Activated B cell treated with CpG ODN at 0.5 μM for 24 hours (primary cell): ENCODE measurements around the gene TMEM80. TPM values are rescaled to one million over a fixed set of nuclear protein-coding genes. Genes with fewer than 3 reads are reported as not detected.
A peak's percentile ranks its signal among the peaks of the same experiment; 100 is the strongest.

Experiments used
- ATAC-seq: fragments of 200-7000 bp; cut with Tn5 transposase; one replicate; pipeline ENCODE4 v1.10.0; 2021; ENCODE audit warnings: low read depth, mild to moderate bottlenecking, moderate library complexity
- CTCF ChIA-PET: fragments of 350-600 bp; sonication (Branson Sonifier 250); formaldehyde crosslinking; loops from one replicate; lab custom pipeline; 2021; ENCODE audit warnings: antibody characterized with exemption; lab: Charles Lee
- POLR2A ChIA-PET: fragments of 350-600 bp; sonication (Branson Sonifier 250); formaldehyde crosslinking; loops from one replicate; lab custom pipeline; 2021; ENCODE audit warnings: antibody characterized with exemption; lab: Charles Lee
- DNase-seq: peaks from one replicate; pipeline ENCODE4 v3.0.0; 2022
- H3K27ac Mint-ChIP-seq: one replicate; pipeline ENCODE4 v1.8.0; 2020; ENCODE audit warnings: mixed read lengths
- H3K27me3 Mint-ChIP-seq: one replicate; pipeline ENCODE4 v1.8.0; 2021; ENCODE audit warnings: mixed read lengths
- H3K36me3 Mint-ChIP-seq: one replicate; pipeline ENCODE4 v1.8.0; 2021; ENCODE audit warnings: low read depth, mixed read lengths
- H3K4me1 Mint-ChIP-seq: one replicate; pipeline ENCODE4 v1.8.0; 2021; ENCODE audit warnings: mixed read lengths
- H3K4me3 Mint-ChIP-seq: one replicate; pipeline ENCODE4 v1.8.0; 2020; ENCODE audit warnings: mild to moderate bottlenecking, mixed read lengths
- H3K9me3 Mint-ChIP-seq: one replicate; pipeline ENCODE4 v1.8.0; 2020; ENCODE audit warnings: mixed read lengths
- CTCF ChIP-seq: fragments of 200-600 bp; IDR thresholded peaks from one replicate; pipeline ENCODE4 v1.8.0; 2022; ENCODE audit warnings: antibody characterized with exemption, mild to moderate bottlenecking
- intact Hi-C: fragments of 100-400 bp; cut with micrococcal nuclease; formaldehyde crosslinking; loops from one replicate; pipeline ENCODE4 v1.15.1; 2024
- total RNA-seq: library from RNA; stranded (reverse); gene quantifications from 2 replicates; pipeline ENCODE4 v1.2.3, GENCODE V29; 2022

The TMEM80 gene
- total RNA-seq, 1 donor from 2014 or later: 44.4 TPM

GRCh38 chr11:726278-727220 is 30.9 kb downstream of the TMEM80 start:
- Mint-ChIP-seq H3K9me3 (no peaks in the 10 kb centered on the region), H3K36me3 (no peaks in the 10 kb centered on the region), H3K4me3 (peak overlapping the region; percentile 63), H3K27me3 (peaks cover 6% of the 10 kb centered on the region), H3K27ac (no peak overlapping the region), H3K4me1 (peaks cover 18% of the 10 kb centered on the region)
- no peak for TF ChIP-seq CTCF
- ATAC-seq (peak; percentile 15), DNase-seq (peak; percentile 49)
- intact Hi-C loops: loop anchor here (1.0 to 5.0 kb wide), 2 partner anchors 71 to 109 kb away; partner anchors contain the start of gene IRF7
- ChIA-PET CTCF (interaction anchor here (0.6 to 8.8 kb wide), 7 partner anchors 17 to 276 kb away, joined by 3 to 70 read pairs (median 3); partner anchors contain the start of genes DEAF1, PTDSS2 and TMEM80), POLR2A (interaction anchor here (0.5 to 2.0 kb wide), 11 partner anchors 11 to 220 kb away, joined by 3 to 27 read pairs (median 4); partner anchors contain the start of genes DEAF1, PHRF1, RPLP2 and TALDO1)

- no peak overlapping the region for H3K27ac Mint-ChIP-seq
- CTCF ChIA-PET: interaction anchor here (1.2 to 8.8 kb wide), 5 partner anchors 20 to 76 kb away, joined by 3 to 70 read pairs (median 7); partner anchors contain the start of genes DEAF1, TALDO1 and TMEM80
- ATAC-seq (no peak), DNase-seq (no peak)
- TF ChIP-seq CTCF: no peak
- peaks cover 6% of the 10 kb centered on the region for H3K27me3 Mint-ChIP-seq
- H3K9me3 Mint-ChIP-seq: no peaks in the 10 kb centered on the region
- POLR2A ChIA-PET: interaction anchor here (0.9 to 2.0 kb wide), 2 partner anchors 21 to 32 kb away, joined by 3 to 5 read pairs; partner anchors contain the start of gene TMEM80
- H3K36me3 Mint-ChIP-seq: no peaks in the 10 kb centered on the region
- peaks cover 11% of the 10 kb centered on the region for H3K4me1 Mint-ChIP-seq
- H3K4me3 Mint-ChIP-seq: no peak overlapping the region
- intact Hi-C loops: loop anchor here (5.0 kb wide), 1 partner anchor 110 kb away; the partner anchor contains the start of gene IRF7
Measured at GRCh38 chr11:727281-727701, 31.7 kb downstream of the TMEM80 start.

GRCh38 chr11:727859-728748 is 32.5 kb downstream of the TMEM80 start:
- Mint-ChIP-seq H3K4me3 (no peak overlapping the region), H3K36me3 (no peaks in the 10 kb centered on the region), H3K27ac (no peak overlapping the region), H3K27me3 (peaks cover 5% of the 10 kb centered on the region), H3K4me1 (peaks cover 8% of the 10 kb centered on the region), H3K9me3 (no peaks in the 10 kb centered on the region)
- CTCF ChIA-PET: interaction anchor here (0.8 to 8.8 kb wide), 6 partner anchors 20 to 77 kb away, joined by 3 to 70 read pairs (median 5); partner anchors contain the start of genes DEAF1, TALDO1 and TMEM80
- DNase-seq (peak; percentile 79), ATAC-seq (peak; percentile 85)
- intact Hi-C loops: loop anchor here (1.0 to 5.0 kb wide), 5 partner anchors 19 to 173 kb away; partner anchors contain the start of genes IRF7 and TALDO1
- POLR2A ChIA-PET: interaction anchor here (2.0 kb wide), 1 partner anchor 32 kb away, joined by 5 read pairs; the partner anchor contains the start of gene TMEM80
- peak; percentile 91 for TF ChIP-seq CTCF

- ChIA-PET CTCF (interaction anchor here (0.8 to 8.8 kb wide), 3 partner anchors 19 to 74 kb away, joined by 3 to 70 read pairs (median 7); partner anchors contain the start of genes DEAF1, TALDO1 and TMEM80), POLR2A (interaction anchor here (2.0 kb wide), 1 partner anchor 33 kb away, joined by 5 read pairs; the partner anchor contains the start of gene TMEM80)
- ATAC-seq (no peak), DNase-seq (no peak)
- Mint-ChIP-seq H3K9me3 (no peaks in the 10 kb centered on the region), H3K4me1 (peaks cover 4% of the 10 kb centered on the region), H3K4me3 (no peak overlapping the region), H3K27me3 (peaks cover 4% of the 10 kb centered on the region), H3K36me3 (no peaks in the 10 kb centered on the region), H3K27ac (no peak overlapping the region)
- intact Hi-C loops: loop anchor here (1.0 to 5.0 kb wide), 5 partner anchors 18 to 174 kb away; partner anchors contain the start of genes IRF7 and TALDO1
- TF ChIP-seq CTCF: no peak
Measured at GRCh38 chr11:728901-729491, 33.4 kb downstream of the TMEM80 start.
